Hematopoietic multipotent progenitor cell treated with erythropoietin and hydrocortisone succinate and interleukin-3 and kit ligand, for 17 days (in vitro differentiated cells): Measurements from ENCODE around the gene HNRNPL.
"Not testable (repeated sequence)": the region's sequence is repeated elsewhere in the genome, so short reads cannot be mapped to it uniquely, and the experiment has no call there.

ENCODE experiments used
- DNase-seq: peaks from one replicate; pipeline ENCODE4 v3.0.0-alpha.2; 2015; ENCODE audit warnings: low spot score

The HNRNPL gene

GRCh38 chr19:38849860-38850435 lies at the start of gene HNRNPL:
HNRNPL (minus strand) TSS chr19:38849986; CDS start chr19:38849966, 20 bp downstream.
- no peak for DNase-seq

- DNase-seq, result no peak
Observed at GRCh38 chr19:38898788-38899446, 49.1 kb upstream of the HNRNPL start.

GRCh38 chr19:38894968-38895367 lies 45.2 kb upstream of the HNRNPL start:
- DNase-seq, result no peak

- no peak for DNase-seq
Observed at GRCh38 chr19:38893341-38893771, 43.6 kb upstream of the HNRNPL start.

GRCh38 chr19:38892841-38893240 lies 43.1 kb upstream of the HNRNPL start:
- no peak for DNase-seq

GRCh38 chr19:38891771-38892170 lies 42.0 kb upstream of the HNRNPL start:
- DNase-seq, result no peak

GRCh38 chr19:38890686-38891085 lies 40.9 kb upstream of the HNRNPL start:
- no peak for DNase-seq

- DNase-seq, result no peak
Observed at GRCh38 chr19:38889803-38890202, 40.0 kb upstream of the HNRNPL start.

GRCh38 chr19:38888876-38889275 lies 39.1 kb upstream of the HNRNPL start:
- DNase-seq, result no peak

GRCh38 chr19:38884691-38885090 lies 34.9 kb upstream of the HNRNPL start:
- DNase-seq, result not testable (repeated sequence)

GRCh38 chr19:38883286-38883685 lies 33.5 kb upstream of the HNRNPL start:
- no peak for DNase-seq

- DNase-seq, result no peak
Observed at GRCh38 chr19:38880882-38881609, 31.3 kb upstream of the HNRNPL start.

- DNase-seq, result no peak
Observed at GRCh38 chr19:38880076-38880881, 30.5 kb upstream of the HNRNPL start.

- no peak for DNase-seq
Observed at GRCh38 chr19:38879400-38879751, 29.6 kb upstream of the HNRNPL start.

GRCh38 chr19:38878575-38879399 lies 29.0 kb upstream of the HNRNPL start:
- no peak for DNase-seq

GRCh38 chr19:38877781-38878574 lies 28.2 kb upstream of the HNRNPL start, which contains the start of gene RINL:
RINL (minus strand) TSS chr19:38878275; CDS start chr19:38876742, 1,533 bp downstream.
- DNase-seq, result no peak

GRCh38 chr19:38875656-38876395 lies 26.0 kb upstream of the HNRNPL start:
- DNase-seq, result no peak

- DNase-seq, result not testable (repeated sequence)
Observed at GRCh38 chr19:38873400-38873799, 23.6 kb upstream of the HNRNPL start.

- no peak for DNase-seq
Observed at GRCh38 chr19:38870612-38871011, 20.8 kb upstream of the HNRNPL start.
